ENCODE data around the gene TAC4. TPM values are rescaled to one million over a fixed set of nuclear protein-coding genes. Genes with fewer than 3 reads are reported as not detected.

Gene TAC4
- total and polyA plus RNA-seq, 2 experiments from 2014 or later: not detected

- WGBS (ENCODE audit: low lambda C conversion rate, missing lambda C conversion rate): 80% methylated on average over 4 of the region's 4 CpGs
- H4K20me1 ChIP-seq (ENCODE audit: insufficient read depth, poor library complexity, severe bottlenecking): peaks cover 12% of the 10 kb centered on the region
- DNase-seq (ENCODE audit: low spot score): no peak
Observed at GRCh38 chr17:49809056-49809455, 38.8 kb downstream of the TAC4 start.

GRCh38 chr17:49798738-49799137, 49.1 kb downstream of the TAC4 start:
- no peak for DNase-seq (ENCODE audit: low spot score)
- Histone ChIP-seq H3K9me3 (ENCODE audit: low read depth) (no peaks in the 10 kb centered on the region), H3K27me3 (no peaks in the 10 kb centered on the region), H3K9me2 (replicated peaks; ENCODE audit: insufficient read depth) (no peaks in the 10 kb centered on the region), H2AFZ (no peak overlapping the region), H4K20me1 (ENCODE audit: insufficient read depth, poor library complexity, severe bottlenecking) (peaks cover 26% of the 10 kb centered on the region), H3K4me1 (ENCODE audit: insufficient read depth) (no peaks in the 10 kb centered on the region), H3K4me3 (no peak overlapping the region), H3K36me3 (replicated peaks; ENCODE audit: insufficient read depth, low read depth) (no peaks in the 10 kb centered on the region), H3K79me2 (peaks cover 86% of the 10 kb centered on the region), H3K27ac (no peak overlapping the region), H3K4me2 (no peak overlapping the region)
- TF ChIP-seq EZH2 (IDR thresholded peaks at IDR 0.05; ENCODE audit: borderline replicate concordance) (no peak), EZH2phosphoT487 (IDR thresholded peaks at IDR 0.05; ENCODE audit: low read depth, severe bottlenecking, unreplicated experiment) (no peak)
- TF ChIP-seq, protein P1, sequence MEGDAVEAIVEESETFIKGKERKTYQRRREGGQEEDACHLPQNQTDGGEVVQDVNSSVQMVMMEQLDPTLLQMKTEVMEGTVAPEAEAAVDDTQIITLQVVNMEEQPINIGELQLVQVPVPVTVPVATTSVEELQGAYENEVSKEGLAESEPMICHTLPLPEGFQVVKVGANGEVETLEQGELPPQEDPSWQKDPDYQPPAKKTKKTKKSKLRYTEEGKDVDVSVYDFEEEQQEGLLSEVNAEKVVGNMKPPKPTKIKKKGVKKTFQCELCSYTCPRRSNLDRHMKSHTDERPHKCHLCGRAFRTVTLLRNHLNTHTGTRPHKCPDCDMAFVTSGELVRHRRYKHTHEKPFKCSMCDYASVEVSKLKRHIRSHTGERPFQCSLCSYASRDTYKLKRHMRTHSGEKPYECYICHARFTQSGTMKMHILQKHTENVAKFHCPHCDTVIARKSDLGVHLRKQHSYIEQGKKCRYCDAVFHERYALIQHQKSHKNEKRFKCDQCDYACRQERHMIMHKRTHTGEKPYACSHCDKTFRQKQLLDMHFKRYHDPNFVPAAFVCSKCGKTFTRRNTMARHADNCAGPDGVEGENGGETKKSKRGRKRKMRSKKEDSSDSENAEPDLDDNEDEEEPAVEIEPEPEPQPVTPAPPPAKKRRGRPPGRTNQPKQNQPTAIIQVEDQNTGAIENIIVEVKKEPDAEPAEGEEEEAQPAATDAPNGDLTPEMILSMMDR (IDR thresholded peaks at IDR 0.05; ENCODE audit: poor library complexity): no peak
- 93% methylated on average over 2 of the region's 2 CpGs for WGBS (ENCODE audit: low lambda C conversion rate, missing lambda C conversion rate)

More at GRCh38 chr17:49809056-49809455, 38.8 kb downstream of the TAC4 start:
- no peak overlapping the region for H3K27ac ChIP-seq
- no peak overlapping the region for H3K4me2 ChIP-seq
- no peaks in the 10 kb centered on the region for H3K27me3 ChIP-seq
- TF ChIP-seq EZH2 (IDR thresholded peaks at IDR 0.05; ENCODE audit: borderline replicate concordance) (no peak), EZH2phosphoT487 (IDR thresholded peaks at IDR 0.05; ENCODE audit: low read depth, severe bottlenecking, unreplicated experiment) (no peak)
- TF ChIP-seq, protein P1 (IDR thresholded peaks at IDR 0.05; ENCODE audit: poor library complexity): no peak
- no peak overlapping the region for H3K4me3 ChIP-seq
- H3K9me2 ChIP-seq (replicated peaks; ENCODE audit: insufficient read depth): no peaks in the 10 kb centered on the region
- H2AFZ ChIP-seq: no peak overlapping the region
- peaks cover 28% of the 10 kb centered on the region for H3K79me2 ChIP-seq
- H3K4me1 ChIP-seq (ENCODE audit: insufficient read depth): no peaks in the 10 kb centered on the region
- no peaks in the 10 kb centered on the region for H3K9me3 ChIP-seq (ENCODE audit: low read depth)
- no peaks in the 10 kb centered on the region for H3K36me3 ChIP-seq (replicated peaks; ENCODE audit: insufficient read depth, low read depth)

GRCh38 chr17:49798182-49798581, 49.7 kb downstream of the TAC4 start:
- Histone ChIP-seq H3K4me2 (no peak overlapping the region), H3K9me2 (replicated peaks; ENCODE audit: insufficient read depth) (no peaks in the 10 kb centered on the region), H3K36me3 (replicated peaks; ENCODE audit: insufficient read depth, low read depth) (no peaks in the 10 kb centered on the region), H3K4me3 (no peak overlapping the region), H3K27me3 (no peaks in the 10 kb centered on the region), H2AFZ (no peak overlapping the region), H3K27ac (no peak overlapping the region), H4K20me1 (ENCODE audit: insufficient read depth, poor library complexity, severe bottlenecking) (peaks cover 28% of the 10 kb centered on the region), H3K79me2 (peaks cover 89% of the 10 kb centered on the region), H3K4me1 (ENCODE audit: insufficient read depth) (no peaks in the 10 kb centered on the region), H3K9me3 (ENCODE audit: low read depth) (no peaks in the 10 kb centered on the region)
- TF ChIP-seq EZH2 (IDR thresholded peaks at IDR 0.05; ENCODE audit: borderline replicate concordance) (no peak), EZH2phosphoT487 (IDR thresholded peaks at IDR 0.05; ENCODE audit: low read depth, severe bottlenecking, unreplicated experiment) (no peak)
- TF ChIP-seq, protein P1 (IDR thresholded peaks at IDR 0.05; ENCODE audit: poor library complexity): no peak
- WGBS (ENCODE audit: low lambda C conversion rate, missing lambda C conversion rate): 98% methylated on average over 8 of the region's 8 CpGs
- no peak for DNase-seq (ENCODE audit: low spot score)

DNA sequence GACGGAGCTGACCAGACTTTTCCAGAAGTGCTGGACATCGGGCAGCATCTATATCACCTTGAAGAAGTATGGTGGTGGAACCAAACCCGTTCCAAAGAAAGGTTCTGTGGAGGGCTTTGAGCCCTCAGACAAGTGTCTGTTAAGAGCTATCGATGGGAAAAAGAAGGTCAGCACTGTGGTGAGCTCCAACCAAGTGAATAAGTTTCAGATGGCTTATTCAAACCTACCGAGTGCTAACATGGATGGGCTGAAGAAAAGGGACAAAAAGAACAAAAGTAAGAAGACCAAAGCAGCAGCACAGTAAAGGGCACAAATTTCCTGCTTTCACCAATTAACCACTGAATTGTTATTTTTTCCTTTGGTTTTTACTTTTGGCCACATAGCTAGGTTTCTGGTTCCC, 52.5 kb downstream of the TAC4 start:
- Histone ChIP-seq H3K27ac (no peak overlapping the region), H4K20me1 (ENCODE audit: insufficient read depth, poor library complexity, severe bottlenecking) (peaks cover 49% of the 10 kb centered on the region), H3K27me3 (no peaks in the 10 kb centered on the region), H3K9me3 (ENCODE audit: low read depth) (no peaks in the 10 kb centered on the region), H3K79me2 (peaks cover 90% of the 10 kb centered on the region), H2AFZ (no peak overlapping the region), H3K4me3 (no peak overlapping the region), H3K4me2 (no peak overlapping the region), H3K4me1 (ENCODE audit: insufficient read depth) (no peaks in the 10 kb centered on the region), H3K36me3 (replicated peaks; ENCODE audit: insufficient read depth, low read depth) (no peaks in the 10 kb centered on the region), H3K9me2 (replicated peaks; ENCODE audit: insufficient read depth) (no peaks in the 10 kb centered on the region)
- TF ChIP-seq, protein P1 (IDR thresholded peaks at IDR 0.05; ENCODE audit: poor library complexity): no peak
- TF ChIP-seq EZH2phosphoT487 (IDR thresholded peaks at IDR 0.05; ENCODE audit: low read depth, severe bottlenecking, unreplicated experiment) (no peak), EZH2 (IDR thresholded peaks at IDR 0.05; ENCODE audit: borderline replicate concordance) (no peak)
- 87% methylated on average over 5 of the region's 5 CpGs for WGBS (ENCODE audit: low lambda C conversion rate, missing lambda C conversion rate)
- DNase-seq (ENCODE audit: low spot score): no peak

Measured in hepatocyte (in vitro differentiated cells).